ENCODE results near the gene TRANK1. TPM values are rescaled to one million over a fixed set of nuclear protein-coding genes. Genes with fewer than 3 reads are reported as not detected.

Gene TRANK1
- total and polyA plus RNA-seq, 2 experiments from 2014 or later: 1.8 to 6.7 TPM

GRCh38 chr3:36874424-36874823 is 70.4 kb downstream of the TRANK1 start:
- Histone ChIP-seq H2AFZ (no peak overlapping the region), H3K27ac (ENCODE audit: low read depth) (no peak overlapping the region), H3K9me2 (ENCODE audit: insufficient read depth) (no peaks in the 10 kb centered on the region), H3K4me2 (no peak overlapping the region), H3K79me2 (replicated peaks; ENCODE audit: insufficient read depth) (no peaks in the 10 kb centered on the region), H3K36me3 (ENCODE audit: insufficient read depth) (no peaks in the 10 kb centered on the region), H3K27me3 (ENCODE audit: insufficient read depth) (no peaks in the 10 kb centered on the region), H3K4me3 (no peak overlapping the region), H3K4me1 (ENCODE audit: insufficient read depth) (no peaks in the 10 kb centered on the region), H3F3A (replicated peaks; ENCODE audit: low read depth) (no peaks in the 10 kb centered on the region; the same call in 1 of the 2 replicates), H4K20me1 (replicated peaks; ENCODE audit: insufficient read depth) (no peaks in the 10 kb centered on the region)
- H3K4me3 Mint-ChIP-seq: no peak overlapping the region
- H3K27ac Mint-ChIP-seq: no peak overlapping the region
- H3K27me3 Mint-ChIP-seq (ENCODE audit: insufficient read depth, low read depth, poor library complexity): no peaks in the 10 kb centered on the region
- no peaks in the 10 kb centered on the region for H3K9me3 Mint-ChIP-seq
- DNase-seq (ENCODE audit: low spot score) (no peak), ATAC-seq (no peak)
- no peaks in the 10 kb centered on the region for H3K36me3 Mint-ChIP-seq (ENCODE audit: low read depth)
- no peak for TF ChIP-seq CTCF (conservative IDR thresholded peaks at IDR 0.05; ENCODE audit: low read depth in 2 of 2)
- TF ChIP-seq NANOG (IDR thresholded peaks at IDR 0.05; ENCODE audit: borderline replicate concordance): no peak
- TF ChIP-seq REST (IDR thresholded peaks at IDR 0.05; ENCODE audit: unreplicated experiment): no peak
- no peak for TF ChIP-seq ZNF114 (CRISPR knock-in tag; IDR thresholded peaks at IDR 0.05)
- no peak for TF ChIP-seq ZNF331 (CRISPR knock-in tag; IDR thresholded peaks at IDR 0.05; ENCODE audit: low read depth)
- no peak for TF ChIP-seq POLR2AphosphoS5 (IDR thresholded peaks at IDR 0.05; ENCODE audit: low read depth)
- no peak for TF ChIP-seq ETS1 (IDR thresholded peaks at IDR 0.05)
- no peak for TF ChIP-seq EZH2phosphoT487 (IDR thresholded peaks at IDR 0.05; ENCODE audit: unreplicated experiment)
- no peak for TF ChIP-seq EZH2 (IDR thresholded peaks at IDR 0.05; ENCODE audit: low read depth, unreplicated experiment)
- no peak for TF ChIP-seq STAT1 (IDR thresholded peaks at IDR 0.05; ENCODE audit: unreplicated experiment)
- no peak for TF ChIP-seq CREB1 (CRISPR knock-in tag; IDR thresholded peaks at IDR 0.05; ENCODE audit: low read depth)
- TF ChIP-seq JUNB (IDR thresholded peaks at IDR 0.05; ENCODE audit: unreplicated experiment): no peak
- no peak for TF ChIP-seq ZNF462 (CRISPR knock-in tag; IDR thresholded peaks at IDR 0.05)
- H3K4me1 Mint-ChIP-seq: no peaks in the 10 kb centered on the region
